PFSK-1 (cell line): ENCODE measurements around the gene IL2RA.

ENCODE experiments used
- FOXP2 ChIP-seq: optimal IDR thresholded peaks from 2 replicates; pipeline ENCODE3; 2011; ENCODE audit warnings: borderline replicate concordance, control low read depth, inconsistent platforms; ENCODE audit not compliant: insufficient read depth; ENCODE audit errors: extremely low read length, extremely low read depth
- POLR2AphosphoS5 ChIP-seq: IDR thresholded peaks from 2 replicates; pipeline ENCODE4 v1.6.1; 2012; ENCODE audit warnings: low read depth, mild to moderate bottlenecking, control low read depth, low read length, moderate library complexity
- SIN3A ChIP-seq: IDR thresholded peaks from 2 replicates; pipeline ENCODE4 v1.6.1; 2012; ENCODE audit warnings: mild to moderate bottlenecking, low read length, moderate library complexity, borderline replicate concordance; ENCODE audit not compliant: insufficient read depth
- TAF1 ChIP-seq: IDR thresholded peaks from 2 replicates; pipeline ENCODE4 v1.6.1; 2012; ENCODE audit warnings: low read length, control low read depth, borderline replicate concordance; ENCODE audit not compliant: insufficient read depth
- TF ChIP-seq, protein P1 (sequence below), 2 experiments: IDR thresholded peaks; 2 replicates each; pipeline versions ENCODE4 v1.6.1 to v1.8.0; 2011 to 2012; ENCODE audit warnings: low read depth in 2 of 2, low read length in 2 of 2, control low read depth in 1 of 2, inconsistent platforms in 1 of 2, mild to moderate bottlenecking in 1 of 2, moderate library complexity in 1 of 2; ENCODE audit not compliant: insufficient read depth in 1 of 2

DNA sequence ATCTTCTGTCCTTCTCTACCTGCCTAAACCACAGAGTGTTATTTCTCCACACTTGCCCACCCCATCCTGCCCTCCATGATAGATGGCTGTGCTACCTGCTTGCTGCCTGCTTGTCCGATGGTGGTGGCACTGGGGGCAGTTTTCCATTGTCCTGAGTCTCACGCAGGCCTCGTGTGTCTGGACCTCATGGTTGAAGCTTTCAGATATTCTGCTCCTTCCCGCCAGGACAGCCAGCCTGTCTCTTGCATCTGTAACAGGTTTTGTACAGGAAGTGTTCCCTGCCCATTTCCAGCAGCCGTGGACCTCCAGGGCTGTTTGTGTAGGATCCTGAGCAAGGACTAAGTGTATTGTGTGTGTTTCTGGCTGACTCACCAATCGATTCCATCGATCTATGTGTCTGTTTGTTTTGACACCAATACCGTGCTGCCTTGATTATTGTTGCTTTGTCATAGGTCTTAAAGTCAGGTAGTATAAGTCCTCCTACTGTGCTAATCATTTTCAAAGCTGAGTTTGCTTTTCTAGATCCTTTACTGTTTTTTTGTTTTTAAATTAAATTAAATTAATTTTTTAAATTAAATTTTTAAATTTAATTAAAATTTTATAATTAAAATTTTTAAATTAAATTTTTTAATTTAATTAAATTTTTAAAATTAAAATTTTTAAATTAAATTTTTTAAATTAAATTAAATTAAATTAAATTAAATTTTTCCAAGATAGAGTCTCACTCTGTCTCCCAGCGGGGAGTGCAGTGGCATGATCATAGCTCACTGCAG is 93.3 kb downstream of the IL2RA start:
- TF ChIP-seq, protein P1, sequence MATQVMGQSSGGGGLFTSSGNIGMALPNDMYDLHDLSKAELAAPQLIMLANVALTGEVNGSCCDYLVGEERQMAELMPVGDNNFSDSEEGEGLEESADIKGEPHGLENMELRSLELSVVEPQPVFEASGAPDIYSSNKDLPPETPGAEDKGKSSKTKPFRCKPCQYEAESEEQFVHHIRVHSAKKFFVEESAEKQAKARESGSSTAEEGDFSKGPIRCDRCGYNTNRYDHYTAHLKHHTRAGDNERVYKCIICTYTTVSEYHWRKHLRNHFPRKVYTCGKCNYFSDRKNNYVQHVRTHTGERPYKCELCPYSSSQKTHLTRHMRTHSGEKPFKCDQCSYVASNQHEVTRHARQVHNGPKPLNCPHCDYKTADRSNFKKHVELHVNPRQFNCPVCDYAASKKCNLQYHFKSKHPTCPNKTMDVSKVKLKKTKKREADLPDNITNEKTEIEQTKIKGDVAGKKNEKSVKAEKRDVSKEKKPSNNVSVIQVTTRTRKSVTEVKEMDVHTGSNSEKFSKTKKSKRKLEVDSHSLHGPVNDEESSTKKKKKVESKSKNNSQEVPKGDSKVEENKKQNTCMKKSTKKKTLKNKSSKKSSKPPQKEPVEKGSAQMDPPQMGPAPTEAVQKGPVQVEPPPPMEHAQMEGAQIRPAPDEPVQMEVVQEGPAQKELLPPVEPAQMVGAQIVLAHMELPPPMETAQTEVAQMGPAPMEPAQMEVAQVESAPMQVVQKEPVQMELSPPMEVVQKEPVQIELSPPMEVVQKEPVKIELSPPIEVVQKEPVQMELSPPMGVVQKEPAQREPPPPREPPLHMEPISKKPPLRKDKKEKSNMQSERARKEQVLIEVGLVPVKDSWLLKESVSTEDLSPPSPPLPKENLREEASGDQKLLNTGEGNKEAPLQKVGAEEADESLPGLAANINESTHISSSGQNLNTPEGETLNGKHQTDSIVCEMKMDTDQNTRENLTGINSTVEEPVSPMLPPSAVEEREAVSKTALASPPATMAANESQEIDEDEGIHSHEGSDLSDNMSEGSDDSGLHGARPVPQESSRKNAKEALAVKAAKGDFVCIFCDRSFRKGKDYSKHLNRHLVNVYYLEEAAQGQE (IDR thresholded peaks at IDR 0.05; ENCODE audit: insufficient read depth in 1 of 2, low read depth in 2 of 2, low read length in 2 of 2), result no peak
- TF ChIP-seq FOXP2 (no peak), POLR2AphosphoS5 (no peak), TAF1 (no peak), SIN3A (no peak)
